Measurements from ENCODE around the gene KCNJ10. TPM values are rescaled to one million over a fixed set of nuclear protein-coding genes. Genes with fewer than 3 reads are reported as not detected.

Gene KCNJ10
- total RNA-seq, 1 experiment from 2014 or later: 0.68 TPM

GRCh38 chr1:159981351-159982055, 88.5 kb downstream of the KCNJ10 start:
- Mint-ChIP-seq H3K36me3 (ENCODE audit: insufficient read depth, unreplicated experiment) (no peaks in the 10 kb centered on the region), H3K27ac (ENCODE audit: unreplicated experiment) (no peak overlapping the region), H3K27me3 (ENCODE audit: insufficient read depth, unreplicated experiment) (no peaks in the 10 kb centered on the region), H3K4me1 (ENCODE audit: low read depth, unreplicated experiment) (peaks cover 10% of the 10 kb centered on the region), H3K9me3 (ENCODE audit: unreplicated experiment) (no peaks in the 10 kb centered on the region), H3K4me3 (ENCODE audit: unreplicated experiment) (no peak overlapping the region)
- CTCF ChIA-PET: no interaction called here
- Histone ChIP-seq H3K27me3 (replicated peaks; ENCODE audit: control insufficient read depth, insufficient read depth, low read length) (no peaks in the 10 kb centered on the region), H3K36me3 (ENCODE audit: control insufficient read depth, insufficient read depth, low read length) (no peaks in the 10 kb centered on the region), H3K9me3 (no peaks in the 10 kb centered on the region), H3K4me3 (ENCODE audit: low read depth, low read length) (no peak overlapping the region), H3K4me1 (no peaks in the 10 kb centered on the region)
- POLR2A ChIA-PET: no interaction called here
- BruUV-seq (replicated peaks): no TSS peak
- intact Hi-C loops (cut with micrococcal nuclease; ENCODE audit: unreplicated experiment): no loop called here
- no peak for DNase-seq
- TF ChIP-seq, protein P1, sequence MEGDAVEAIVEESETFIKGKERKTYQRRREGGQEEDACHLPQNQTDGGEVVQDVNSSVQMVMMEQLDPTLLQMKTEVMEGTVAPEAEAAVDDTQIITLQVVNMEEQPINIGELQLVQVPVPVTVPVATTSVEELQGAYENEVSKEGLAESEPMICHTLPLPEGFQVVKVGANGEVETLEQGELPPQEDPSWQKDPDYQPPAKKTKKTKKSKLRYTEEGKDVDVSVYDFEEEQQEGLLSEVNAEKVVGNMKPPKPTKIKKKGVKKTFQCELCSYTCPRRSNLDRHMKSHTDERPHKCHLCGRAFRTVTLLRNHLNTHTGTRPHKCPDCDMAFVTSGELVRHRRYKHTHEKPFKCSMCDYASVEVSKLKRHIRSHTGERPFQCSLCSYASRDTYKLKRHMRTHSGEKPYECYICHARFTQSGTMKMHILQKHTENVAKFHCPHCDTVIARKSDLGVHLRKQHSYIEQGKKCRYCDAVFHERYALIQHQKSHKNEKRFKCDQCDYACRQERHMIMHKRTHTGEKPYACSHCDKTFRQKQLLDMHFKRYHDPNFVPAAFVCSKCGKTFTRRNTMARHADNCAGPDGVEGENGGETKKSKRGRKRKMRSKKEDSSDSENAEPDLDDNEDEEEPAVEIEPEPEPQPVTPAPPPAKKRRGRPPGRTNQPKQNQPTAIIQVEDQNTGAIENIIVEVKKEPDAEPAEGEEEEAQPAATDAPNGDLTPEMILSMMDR (IDR thresholded peaks at IDR 0.05; ENCODE audit: insufficient read depth in 1 of 2, low read depth in 1 of 2, low read length in 1 of 2, severe bottlenecking in 1 of 2, unreplicated experiment in 1 of 2): no peak

GRCh38 chr1:159980786-159981185, 89.2 kb downstream of the KCNJ10 start:
- CTCF ChIA-PET: no interaction called here
- TF ChIP-seq, protein P1 (IDR thresholded peaks at IDR 0.05; ENCODE audit: insufficient read depth in 1 of 2, low read depth in 1 of 2, low read length in 1 of 2, severe bottlenecking in 1 of 2, unreplicated experiment in 1 of 2): no peak
- no peaks in the 10 kb centered on the region for H3K36me3 ChIP-seq (ENCODE audit: control insufficient read depth, insufficient read depth, low read length)
- H3K4me3 Mint-ChIP-seq (ENCODE audit: unreplicated experiment): no peak overlapping the region
- DNase-seq: no peak
- H3K4me3 ChIP-seq (ENCODE audit: low read depth, low read length): no peak overlapping the region
- no peaks in the 10 kb centered on the region for H3K4me1 ChIP-seq
- H3K27ac Mint-ChIP-seq (ENCODE audit: unreplicated experiment): no peak overlapping the region
- no peaks in the 10 kb centered on the region for H3K27me3 Mint-ChIP-seq (ENCODE audit: insufficient read depth, unreplicated experiment)
- BruUV-seq (replicated peaks): no TSS peak
- no peaks in the 10 kb centered on the region for H3K36me3 Mint-ChIP-seq (ENCODE audit: insufficient read depth, unreplicated experiment)
- H3K9me3 ChIP-seq: no peaks in the 10 kb centered on the region
- no peaks in the 10 kb centered on the region for H3K27me3 ChIP-seq (replicated peaks; ENCODE audit: control insufficient read depth, insufficient read depth, low read length)
- POLR2A ChIA-PET: no interaction called here
- intact Hi-C loops (cut with micrococcal nuclease; ENCODE audit: unreplicated experiment): no loop called here
- no peaks in the 10 kb centered on the region for H3K9me3 Mint-ChIP-seq (ENCODE audit: unreplicated experiment)
- H3K4me1 Mint-ChIP-seq (ENCODE audit: low read depth, unreplicated experiment): peaks cover 10% of the 10 kb centered on the region

- POLR2A ChIA-PET: no interaction called here
- peaks cover 10% of the 10 kb centered on the region for H3K4me1 Mint-ChIP-seq (ENCODE audit: low read depth, unreplicated experiment)
- H3K9me3 Mint-ChIP-seq (ENCODE audit: unreplicated experiment): no peaks in the 10 kb centered on the region
- Histone ChIP-seq H3K4me3 (ENCODE audit: low read depth, low read length) (no peak overlapping the region), H3K9me3 (no peaks in the 10 kb centered on the region), H3K27me3 (replicated peaks; ENCODE audit: control insufficient read depth, insufficient read depth, low read length) (no peaks in the 10 kb centered on the region), H3K36me3 (ENCODE audit: control insufficient read depth, insufficient read depth, low read length) (no peaks in the 10 kb centered on the region), H3K4me1 (no peaks in the 10 kb centered on the region)
- no peaks in the 10 kb centered on the region for H3K27me3 Mint-ChIP-seq (ENCODE audit: insufficient read depth, unreplicated experiment)
- H3K4me3 Mint-ChIP-seq (ENCODE audit: unreplicated experiment): no peak overlapping the region
- CTCF ChIA-PET: no interaction called here
- H3K27ac Mint-ChIP-seq (ENCODE audit: unreplicated experiment): no peak overlapping the region
- DNase-seq: no peak
- TF ChIP-seq, protein P1 (IDR thresholded peaks at IDR 0.05; ENCODE audit: insufficient read depth in 1 of 2, low read depth in 1 of 2, low read length in 1 of 2, severe bottlenecking in 1 of 2, unreplicated experiment in 1 of 2): no peak
- H3K36me3 Mint-ChIP-seq (ENCODE audit: insufficient read depth, unreplicated experiment): no peaks in the 10 kb centered on the region
- BruUV-seq (replicated peaks): no TSS peak
- intact Hi-C loops (cut with micrococcal nuclease; ENCODE audit: unreplicated experiment): no loop called here
Measured at GRCh38 chr1:159980076-159980475, 89.9 kb downstream of the KCNJ10 start.
